ENCODE results near the gene PIGL.
"Not testable (repeated sequence)": the region's sequence is repeated elsewhere in the genome, so short reads cannot be mapped to it uniquely, and the experiment has no call there.

Gene PIGL

GRCh38 chr17:16302856-16303255 lies 85.8 kb downstream of the PIGL start:
- H3K9ac ChIP-seq (ENCODE audit: low read length), result no peak overlapping the region
- H3K36me3 ChIP-seq (ENCODE audit: control insufficient read depth, insufficient read depth, low read length), result peaks cover 6% of the 10 kb centered on the region
- H3K4me1 ChIP-seq (ENCODE audit: control insufficient read depth, insufficient read depth, low read length), result no peaks in the 10 kb centered on the region
- no peak overlapping the region for H3K27ac ChIP-seq (ENCODE audit: low read depth, low read length)
- H3K27me3 ChIP-seq (ENCODE audit: control insufficient read depth, insufficient read depth, low read length), result no peaks in the 10 kb centered on the region
- H3K4me3 ChIP-seq (ENCODE audit: low read length), result no peak overlapping the region

GRCh38 chr17:16304830-16305229 lies 87.8 kb downstream of the PIGL start:
- Histone ChIP-seq H3K4me1 (ENCODE audit: control insufficient read depth, insufficient read depth, low read length) (no peaks in the 10 kb centered on the region), H3K36me3 (ENCODE audit: control insufficient read depth, insufficient read depth, low read length) (peaks cover 6% of the 10 kb centered on the region), H3K27ac (ENCODE audit: low read depth, low read length) (no peak overlapping the region), H3K4me3 (ENCODE audit: low read length) (no peak overlapping the region), H3K27me3 (ENCODE audit: control insufficient read depth, insufficient read depth, low read length) (no peaks in the 10 kb centered on the region), H3K9ac (ENCODE audit: low read length) (no peak overlapping the region)

GRCh38 chr17:16306211-16306610 lies 89.2 kb downstream of the PIGL start:
- H3K27ac ChIP-seq (ENCODE audit: low read depth, low read length), result no peak overlapping the region
- H3K36me3 ChIP-seq (ENCODE audit: control insufficient read depth, insufficient read depth, low read length), result peaks cover 4% of the 10 kb centered on the region
- no peak overlapping the region for H3K4me3 ChIP-seq (ENCODE audit: low read length)
- H3K9ac ChIP-seq (ENCODE audit: low read length), result no peak overlapping the region
- H3K27me3 ChIP-seq (ENCODE audit: control insufficient read depth, insufficient read depth, low read length), result no peaks in the 10 kb centered on the region
- no peaks in the 10 kb centered on the region for H3K4me1 ChIP-seq (ENCODE audit: control insufficient read depth, insufficient read depth, low read length)

GRCh38 chr17:16312061-16312460 lies 95.1 kb downstream of the PIGL start:
- not testable (repeated sequence) for H3K4me3 ChIP-seq (ENCODE audit: low read length); H3K27ac ChIP-seq (ENCODE audit: low read depth, low read length); H3K27me3 ChIP-seq (ENCODE audit: control insufficient read depth, insufficient read depth, low read length); H3K4me1 ChIP-seq (ENCODE audit: control insufficient read depth, insufficient read depth, low read length); H3K36me3 ChIP-seq (ENCODE audit: control insufficient read depth, insufficient read depth, low read length); H3K9ac ChIP-seq (ENCODE audit: low read length)

GRCh38 chr17:16313139-16314090 lies 96.4 kb downstream of the PIGL start:
- Histone ChIP-seq H3K4me1 (ENCODE audit: control insufficient read depth, insufficient read depth, low read length) (no peaks in the 10 kb centered on the region), H3K4me3 (ENCODE audit: low read length) (no peak overlapping the region)

GRCh38 chr17:16314189-16314588 lies 97.2 kb downstream of the PIGL start:
- no peak overlapping the region for H3K27ac ChIP-seq (ENCODE audit: low read depth, low read length)
- H3K36me3 ChIP-seq (ENCODE audit: control insufficient read depth, insufficient read depth, low read length), result no peaks in the 10 kb centered on the region
- H3K27me3 ChIP-seq (ENCODE audit: control insufficient read depth, insufficient read depth, low read length), result no peaks in the 10 kb centered on the region
- no peak overlapping the region for H3K4me3 ChIP-seq (ENCODE audit: low read length)
- no peaks in the 10 kb centered on the region for H3K4me1 ChIP-seq (ENCODE audit: control insufficient read depth, insufficient read depth, low read length)
- H3K9ac ChIP-seq (ENCODE audit: low read length), result no peak overlapping the region

More at GRCh38 chr17:16313139-16314090, 96.4 kb downstream of the PIGL start:
- Histone ChIP-seq H3K27ac (ENCODE audit: low read depth, low read length) (no peak overlapping the region), H3K27me3 (ENCODE audit: control insufficient read depth, insufficient read depth, low read length) (no peaks in the 10 kb centered on the region), H3K36me3 (ENCODE audit: control insufficient read depth, insufficient read depth, low read length) (no peaks in the 10 kb centered on the region), H3K9ac (ENCODE audit: low read length) (no peak overlapping the region)

GRCh38 chr17:16314859-16315258 lies 97.8 kb downstream of the PIGL start:
- Histone ChIP-seq H3K4me1 (ENCODE audit: control insufficient read depth, insufficient read depth, low read length) (no peaks in the 10 kb centered on the region), H3K4me3 (ENCODE audit: low read length) (no peak overlapping the region), H3K27ac (ENCODE audit: low read depth, low read length) (no peak overlapping the region), H3K9ac (ENCODE audit: low read length) (no peak overlapping the region), H3K36me3 (ENCODE audit: control insufficient read depth, insufficient read depth, low read length) (no peaks in the 10 kb centered on the region), H3K27me3 (ENCODE audit: control insufficient read depth, insufficient read depth, low read length) (no peaks in the 10 kb centered on the region)

- Histone ChIP-seq H3K27me3 (ENCODE audit: control insufficient read depth, insufficient read depth, low read length) (no peaks in the 10 kb centered on the region), H3K36me3 (ENCODE audit: control insufficient read depth, insufficient read depth, low read length) (no peaks in the 10 kb centered on the region), H3K4me1 (ENCODE audit: control insufficient read depth, insufficient read depth, low read length) (no peaks in the 10 kb centered on the region), H3K4me3 (ENCODE audit: low read length) (no peak overlapping the region), H3K9ac (ENCODE audit: low read length) (no peak overlapping the region), H3K27ac (ENCODE audit: low read depth, low read length) (no peak overlapping the region)
Observed at GRCh38 chr17:16319969-16320368, 103.0 kb downstream of the PIGL start.

GRCh38 chr17:16322636-16323035 lies 105.6 kb downstream of the PIGL start:
- Histone ChIP-seq H3K27ac (ENCODE audit: low read depth, low read length) (no peak overlapping the region), H3K36me3 (ENCODE audit: control insufficient read depth, insufficient read depth, low read length) (no peaks in the 10 kb centered on the region), H3K27me3 (ENCODE audit: control insufficient read depth, insufficient read depth, low read length) (no peaks in the 10 kb centered on the region), H3K4me1 (ENCODE audit: control insufficient read depth, insufficient read depth, low read length) (no peaks in the 10 kb centered on the region), H3K4me3 (ENCODE audit: low read length) (no peak overlapping the region), H3K9ac (ENCODE audit: low read length) (no peak overlapping the region)

- Histone ChIP-seq H3K9ac (ENCODE audit: low read length) (no peak overlapping the region), H3K36me3 (ENCODE audit: control insufficient read depth, insufficient read depth, low read length) (no peaks in the 10 kb centered on the region), H3K27me3 (ENCODE audit: control insufficient read depth, insufficient read depth, low read length) (no peaks in the 10 kb centered on the region), H3K4me3 (ENCODE audit: low read length) (no peak overlapping the region), H3K4me1 (ENCODE audit: control insufficient read depth, insufficient read depth, low read length) (no peaks in the 10 kb centered on the region), H3K27ac (ENCODE audit: low read depth, low read length) (no peak overlapping the region)
Observed at GRCh38 chr17:16325964-16326363, 109.0 kb downstream of the PIGL start.

GRCh38 chr17:16327018-16327417 lies 110.0 kb downstream of the PIGL start:
- Histone ChIP-seq H3K36me3 (ENCODE audit: control insufficient read depth, insufficient read depth, low read length) (no peaks in the 10 kb centered on the region), H3K9ac (ENCODE audit: low read length) (no peak overlapping the region), H3K27ac (ENCODE audit: low read depth, low read length) (no peak overlapping the region), H3K4me1 (ENCODE audit: control insufficient read depth, insufficient read depth, low read length) (no peaks in the 10 kb centered on the region), H3K27me3 (ENCODE audit: control insufficient read depth, insufficient read depth, low read length) (no peaks in the 10 kb centered on the region), H3K4me3 (ENCODE audit: low read length) (no peak overlapping the region)

- no peak overlapping the region for H3K4me3 ChIP-seq (ENCODE audit: low read length)
- no peaks in the 10 kb centered on the region for H3K4me1 ChIP-seq (ENCODE audit: control insufficient read depth, insufficient read depth, low read length)
- H3K27ac ChIP-seq (ENCODE audit: low read depth, low read length), result no peak overlapping the region
- no peaks in the 10 kb centered on the region for H3K36me3 ChIP-seq (ENCODE audit: control insufficient read depth, insufficient read depth, low read length)
- no peaks in the 10 kb centered on the region for H3K27me3 ChIP-seq (ENCODE audit: control insufficient read depth, insufficient read depth, low read length)
- H3K9ac ChIP-seq (ENCODE audit: low read length), result no peak overlapping the region
Observed at GRCh38 chr17:16328997-16329396, 112.0 kb downstream of the PIGL start.
